ENCODE results near the gene PCGF2.
"Not testable (repeated sequence)": the region's sequence is repeated elsewhere in the genome, so short reads cannot be mapped to it uniquely, and the experiment has no call there.

PCGF2 gene

DNA sequence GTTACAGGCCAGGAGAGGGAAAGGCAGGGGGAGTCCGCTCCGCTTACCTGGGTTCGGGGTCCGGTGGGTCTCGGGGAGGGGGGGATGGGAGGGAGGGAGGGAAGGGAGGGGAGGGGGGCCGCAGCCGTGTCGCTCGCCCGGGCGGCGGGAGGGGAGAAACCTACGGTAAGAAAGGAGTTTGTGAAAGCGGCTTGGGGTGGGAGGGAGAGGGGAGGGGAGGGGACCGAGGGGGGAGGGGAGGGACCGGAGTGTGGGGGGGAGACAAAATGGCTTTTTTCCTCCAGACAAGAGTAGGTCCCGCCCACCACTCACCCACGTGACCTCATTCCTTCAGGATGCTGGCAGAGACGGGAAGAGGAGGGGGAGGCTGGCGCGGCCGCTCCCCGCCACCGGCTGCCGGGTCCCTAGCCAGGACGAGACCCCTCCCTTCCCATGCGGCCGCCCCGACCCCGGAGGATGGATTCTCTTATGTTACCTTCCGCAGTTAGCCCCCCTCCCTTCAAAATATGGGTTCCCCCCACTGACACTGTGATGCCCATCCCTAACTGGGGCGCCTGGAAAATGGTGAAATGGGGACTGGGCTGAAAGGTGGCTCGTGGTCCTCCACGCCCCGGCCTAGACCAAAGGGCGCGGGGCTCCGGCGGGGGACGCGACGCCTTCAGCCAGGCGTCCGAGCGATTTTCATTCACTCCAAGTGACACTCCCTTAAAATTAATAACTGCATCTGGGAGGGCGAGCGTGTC lies at the start of gene PCGF2:
Gene PCGF2, minus strand, starts transcription at position 188 of the 743 bp plus-strand sequence. CDS start 7,934 bp downstream, outside the sequence.
- no peak for DNase-seq (ENCODE audit: low read depth in 3 of 3, low spot score in 1 of 3)

DNA sequence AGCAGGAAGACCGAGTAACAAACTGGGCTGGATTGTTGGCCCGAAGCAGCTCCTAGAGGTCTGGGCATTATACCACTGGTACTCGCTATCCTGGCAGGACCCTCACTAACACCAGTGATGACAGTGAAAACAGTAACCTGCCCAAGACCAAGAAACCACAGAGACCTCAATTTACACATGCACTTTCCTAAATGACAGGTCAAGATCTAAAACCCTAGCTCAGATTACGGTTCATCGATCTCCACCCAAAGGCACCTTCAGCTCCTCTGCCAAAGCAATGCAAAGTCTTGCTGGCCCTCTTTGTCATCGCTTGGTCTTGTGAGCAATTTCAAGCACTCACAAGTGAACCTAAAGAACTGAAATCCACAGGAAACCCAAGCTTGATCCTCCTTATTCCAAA lies 49.7 kb upstream of the PCGF2 start:
- DNase-seq (ENCODE audit: low read depth in 3 of 3, low spot score in 1 of 3) = no peak

DNA sequence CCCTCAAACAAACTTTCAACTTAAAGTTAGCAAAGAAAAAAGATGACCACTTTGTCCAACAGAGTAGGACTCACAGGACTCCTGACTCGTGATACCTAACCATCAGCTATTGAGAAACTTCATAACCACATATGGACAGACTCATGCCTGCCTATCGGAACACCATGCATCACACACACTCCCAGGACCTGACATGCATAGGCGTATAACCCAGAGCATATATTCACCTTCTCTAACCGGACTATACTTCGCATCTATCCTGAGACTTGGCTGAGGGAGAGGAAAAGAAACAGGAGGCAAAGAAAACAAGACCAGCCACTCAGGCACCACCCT lies 49.0 kb upstream of the PCGF2 start:
- no peak for DNase-seq (ENCODE audit: low read depth in 3 of 3, low spot score in 1 of 3)

DNA sequence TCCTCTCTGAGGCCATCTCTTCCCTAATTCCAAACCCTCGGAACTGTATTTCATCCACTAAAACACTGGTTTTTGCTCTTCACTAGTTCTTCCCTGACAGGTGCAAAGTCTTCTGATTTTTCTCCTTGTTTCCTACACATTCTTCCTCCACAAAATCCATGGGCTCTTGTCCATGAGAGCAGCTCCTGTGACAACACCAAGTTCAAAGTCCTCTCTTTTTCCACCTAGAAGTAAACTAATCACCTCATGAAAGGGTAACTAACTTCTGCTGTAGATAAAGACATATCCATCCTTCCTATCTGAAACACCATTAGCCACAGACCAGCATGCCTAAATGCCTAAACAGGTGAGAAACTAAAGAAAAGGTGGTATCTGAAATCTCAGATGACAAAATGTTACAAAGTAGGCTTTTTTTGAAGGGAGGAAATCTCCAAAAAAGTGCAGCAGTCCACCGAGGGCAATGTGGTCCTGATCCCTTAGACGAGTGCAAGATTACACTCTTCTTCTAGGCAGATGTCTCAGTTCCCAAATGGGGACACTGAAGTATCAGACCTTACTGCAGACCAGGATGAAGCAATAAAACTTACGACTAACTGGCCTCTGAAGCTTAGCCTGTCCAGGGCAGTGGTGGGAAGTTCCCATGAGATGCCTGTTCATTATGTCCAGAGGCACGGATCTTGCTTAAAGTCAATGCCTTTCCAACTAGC lies 48.5 kb upstream of the PCGF2 start:
- no peak for DNase-seq (ENCODE audit: low read depth in 3 of 3, low spot score in 1 of 3)

DNA sequence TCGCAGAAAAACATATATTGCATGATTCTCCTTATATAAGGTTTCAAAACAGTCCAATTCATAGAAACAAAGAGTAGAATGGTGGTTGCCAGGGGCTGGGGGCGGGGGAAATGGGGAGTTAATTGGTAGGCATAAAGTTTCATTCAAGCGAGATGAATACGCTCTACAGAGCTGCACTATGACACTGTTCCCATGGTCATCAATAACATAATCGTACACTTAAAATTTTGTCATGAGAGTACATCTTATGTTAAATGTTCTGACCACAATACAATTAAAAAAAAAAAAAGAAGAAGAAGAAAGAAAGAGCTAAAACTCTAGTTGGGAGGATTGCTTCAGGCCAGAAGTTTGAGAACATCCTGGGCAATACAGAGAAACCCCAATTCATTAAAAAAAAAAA lies 46.1 kb upstream of the PCGF2 start:
- no peak for DNase-seq (ENCODE audit: low read depth in 3 of 3, low spot score in 1 of 3)

DNA sequence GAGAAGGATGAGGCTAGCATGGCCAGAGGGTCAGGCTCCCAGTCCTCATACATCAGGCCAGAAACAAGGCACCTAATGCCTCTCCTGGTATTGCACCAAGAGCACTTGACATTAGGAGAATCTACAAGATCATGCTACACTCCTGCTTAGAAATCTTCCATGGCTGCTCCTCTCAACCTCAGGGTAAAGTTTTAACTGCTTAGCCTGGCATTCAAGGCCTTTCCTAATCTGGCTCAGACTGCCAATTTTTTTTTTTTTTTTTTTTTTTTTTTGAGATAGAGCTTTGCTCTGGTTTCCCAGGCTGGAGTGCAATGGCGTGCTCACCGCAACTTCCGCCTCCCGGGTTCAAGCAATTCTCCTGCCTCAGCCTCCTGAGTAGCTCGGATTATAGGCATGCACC lies 43.0 kb upstream of the PCGF2 start:
- no peak for DNase-seq (ENCODE audit: low read depth in 3 of 3, low spot score in 1 of 3)

DNA sequence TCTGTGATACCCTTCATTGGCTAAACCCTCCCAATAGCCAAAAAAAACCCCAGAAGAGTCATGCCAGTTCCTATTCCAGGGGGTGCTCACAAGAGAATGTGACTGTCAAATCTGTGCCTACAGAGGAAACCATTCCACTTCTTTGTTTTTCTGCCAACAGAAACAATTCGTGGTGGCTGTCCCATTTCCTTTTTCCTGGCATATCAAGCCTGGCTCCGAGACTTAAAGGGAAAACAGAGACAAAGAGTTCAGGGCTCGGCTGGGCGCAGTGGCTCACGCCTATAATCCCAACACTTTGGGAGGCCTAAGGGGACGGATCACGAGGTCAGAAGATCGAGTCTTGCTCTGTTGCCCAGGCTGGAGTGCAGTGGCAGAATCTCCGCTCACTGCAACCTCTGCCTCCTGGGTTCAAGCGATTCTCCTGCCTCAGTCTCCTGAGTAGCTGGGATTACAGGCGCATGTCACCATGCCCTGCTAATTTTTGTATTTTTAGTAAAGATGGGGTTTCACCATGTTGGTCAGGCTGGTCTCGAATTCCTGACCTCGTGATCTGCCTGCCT lies 42.1 kb upstream of the PCGF2 start:
- DNase-seq (ENCODE audit: low read depth in 3 of 3, low spot score in 1 of 3) = not testable (repeated sequence)

DNA sequence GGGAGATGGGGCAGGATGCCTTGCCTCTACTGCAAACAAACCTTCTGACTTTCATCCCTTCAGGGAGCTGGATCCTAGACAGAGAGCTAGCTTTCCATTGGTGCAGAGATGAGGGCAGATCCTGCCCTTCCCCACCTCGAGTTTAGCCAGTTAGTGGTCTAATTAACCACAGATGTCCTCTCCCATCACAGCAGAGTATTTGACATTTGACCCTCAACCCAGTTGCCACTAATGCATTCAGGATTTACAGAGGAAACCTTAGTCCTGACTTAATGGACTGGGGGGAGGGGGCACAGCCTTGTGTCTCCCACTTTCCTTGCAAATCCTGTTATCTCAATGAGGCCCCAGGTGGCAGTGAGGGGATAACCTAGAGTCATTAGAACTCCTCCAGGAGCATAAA lies 41.0 kb upstream of the PCGF2 start:
- DNase-seq (ENCODE audit: low read depth in 3 of 3, low spot score in 1 of 3) = no peak

DNA sequence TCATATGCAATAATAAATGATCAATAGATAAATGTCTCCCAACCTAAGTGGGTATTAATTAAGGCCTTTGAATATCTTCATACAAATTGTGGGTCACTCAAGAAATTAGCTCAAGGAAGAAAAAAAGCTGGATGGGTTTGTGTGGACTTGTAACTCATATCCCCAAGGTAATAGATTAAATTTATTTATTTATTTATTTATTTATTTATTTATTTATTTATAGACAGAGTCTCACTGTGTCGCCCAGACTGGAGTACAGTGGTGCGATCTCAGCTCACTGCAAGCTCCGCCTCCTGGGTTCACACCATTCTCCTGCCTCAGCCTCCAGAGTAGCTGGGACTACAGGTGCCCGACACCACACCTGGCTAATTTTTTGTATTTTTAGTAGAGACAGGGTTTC lies 39.9 kb upstream of the PCGF2 start:
- DNase-seq (ENCODE audit: low read depth in 3 of 3, low spot score in 1 of 3) = not testable (repeated sequence)

DNA sequence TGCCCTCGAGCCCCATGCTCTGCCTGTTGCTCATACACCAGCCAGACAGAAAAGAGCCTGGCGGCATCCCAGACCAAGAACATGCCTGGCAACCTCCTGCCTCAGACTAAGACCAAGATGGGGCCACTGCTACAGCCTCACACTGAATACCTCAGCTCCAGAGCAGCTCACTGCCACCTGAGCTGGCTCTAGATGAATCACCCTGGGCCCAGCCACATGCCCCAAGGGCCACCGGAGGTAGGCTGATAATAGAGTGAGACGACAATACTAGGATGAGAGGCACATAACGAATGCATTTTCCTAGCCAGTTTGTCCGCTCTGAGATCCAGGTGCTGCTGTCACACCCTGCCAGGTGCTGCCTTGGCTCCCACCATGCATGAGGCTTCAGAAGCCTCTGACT lies 38.2 kb upstream of the PCGF2 start:
- no peak for DNase-seq (ENCODE audit: low read depth in 3 of 3, low spot score in 1 of 3)

DNA sequence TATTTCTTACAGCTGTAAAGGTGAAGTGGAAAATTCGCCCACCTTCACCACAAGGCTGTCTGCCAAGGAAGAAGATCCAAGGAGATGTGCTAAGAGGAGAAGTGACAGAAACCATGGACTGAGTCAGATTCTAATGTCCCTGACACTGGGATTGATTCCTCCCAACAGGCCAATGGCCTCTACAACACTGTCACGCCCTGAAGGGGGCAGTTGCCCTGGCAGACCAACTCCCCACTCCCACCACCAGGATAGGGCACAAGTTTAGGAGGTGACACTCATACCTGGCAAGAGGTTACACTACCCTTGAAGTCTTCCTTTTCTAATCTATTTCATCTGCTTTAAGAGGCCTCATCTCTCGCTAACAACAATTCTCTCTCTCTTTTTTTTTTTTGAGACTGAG lies 35.1 kb upstream of the PCGF2 start:
- DNase-seq (ENCODE audit: low read depth in 3 of 3, low spot score in 1 of 3) = no peak

DNA sequence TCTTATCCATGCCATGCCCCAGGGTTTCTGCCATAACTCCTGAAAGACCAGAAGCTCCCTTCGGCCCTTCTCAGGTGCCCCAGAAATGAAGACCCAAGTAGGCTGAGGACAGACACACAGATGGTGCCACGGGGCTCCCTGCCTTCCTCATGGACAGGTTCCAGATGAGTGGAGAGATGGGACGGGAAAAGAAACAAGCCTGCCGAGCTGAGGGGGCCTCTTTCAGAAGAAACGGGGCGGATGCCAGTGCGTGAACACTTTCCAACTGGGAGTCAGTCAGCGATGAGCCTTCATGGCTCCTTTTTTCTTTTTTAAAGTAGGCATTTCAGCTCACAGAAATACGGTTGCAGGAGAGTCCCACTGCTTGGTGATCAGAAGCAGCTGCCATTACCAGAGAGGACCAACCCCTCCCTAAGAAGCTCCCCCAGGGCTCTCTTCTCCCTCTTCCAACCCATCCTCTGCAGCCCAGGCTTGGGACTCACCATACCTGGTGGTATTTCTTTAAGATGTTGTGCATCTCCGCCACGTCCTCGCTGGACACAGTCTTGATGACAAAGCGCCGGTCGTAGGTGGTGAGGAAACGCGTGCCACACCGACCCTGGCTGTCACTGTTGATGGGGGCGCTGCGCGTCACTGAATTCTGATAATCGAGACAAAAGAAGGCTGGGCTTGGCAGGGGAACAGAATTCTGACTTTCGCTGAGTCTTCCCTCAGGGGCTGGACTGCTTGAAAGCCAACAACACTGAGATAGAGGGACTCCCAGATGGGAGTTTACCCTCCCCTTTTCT lies 32.0 kb upstream of the PCGF2 start:
- no peak for DNase-seq (ENCODE audit: low read depth in 3 of 3, low spot score in 1 of 3)

DNA sequence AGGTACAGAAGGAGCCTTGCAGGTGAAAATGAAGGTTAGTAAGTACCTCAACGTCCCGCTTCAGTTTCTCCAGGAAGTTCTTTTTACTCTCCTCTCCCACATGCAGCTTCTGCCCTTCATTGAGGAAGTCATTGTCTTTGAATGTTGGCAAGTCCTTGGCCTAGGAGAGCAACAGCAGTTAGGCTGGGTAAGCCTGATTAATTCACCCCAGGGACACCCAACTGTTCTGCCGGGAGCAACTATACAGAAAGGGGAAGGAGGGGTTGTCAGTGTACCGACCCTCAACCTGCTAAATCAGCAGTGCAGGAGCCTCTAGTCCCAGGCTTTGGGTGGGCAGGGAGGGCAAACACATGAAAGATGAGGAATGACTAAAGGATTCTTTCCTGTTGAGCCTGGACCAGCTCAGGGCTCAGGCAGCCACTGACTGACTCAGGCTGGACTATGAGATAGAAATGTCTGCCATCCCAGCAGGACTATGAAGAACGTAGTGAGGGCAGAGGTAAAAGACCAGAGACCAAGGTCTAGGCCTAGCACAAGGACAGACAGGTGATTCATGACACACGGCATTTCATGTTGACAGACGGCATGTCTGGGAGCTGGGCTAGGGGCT lies 29.6 kb upstream of the PCGF2 start:
- no peak for DNase-seq (ENCODE audit: low read depth in 3 of 3, low spot score in 1 of 3)

DNA sequence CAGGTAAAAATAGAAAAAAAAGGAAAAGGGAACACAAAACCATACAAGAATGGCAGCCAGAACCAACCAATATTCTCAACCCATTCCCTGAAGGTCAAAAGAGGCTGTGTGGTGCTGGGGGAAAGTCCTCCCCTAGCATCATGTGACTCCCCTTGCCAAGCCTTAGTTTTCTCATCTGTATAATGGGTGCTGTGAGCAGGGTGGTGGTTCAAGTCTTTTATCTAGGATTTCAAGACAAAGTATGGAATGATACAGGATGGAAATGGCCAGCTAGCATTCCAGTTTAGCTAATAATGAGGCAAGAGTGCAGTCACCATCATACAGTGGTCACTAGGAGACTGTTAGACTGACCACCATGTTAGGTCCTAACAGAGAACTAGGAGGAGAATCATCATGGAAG lies 25.1 kb upstream of the PCGF2 start:
- DNase-seq (ENCODE audit: low read depth in 3 of 3, low spot score in 1 of 3) = no peak

DNA sequence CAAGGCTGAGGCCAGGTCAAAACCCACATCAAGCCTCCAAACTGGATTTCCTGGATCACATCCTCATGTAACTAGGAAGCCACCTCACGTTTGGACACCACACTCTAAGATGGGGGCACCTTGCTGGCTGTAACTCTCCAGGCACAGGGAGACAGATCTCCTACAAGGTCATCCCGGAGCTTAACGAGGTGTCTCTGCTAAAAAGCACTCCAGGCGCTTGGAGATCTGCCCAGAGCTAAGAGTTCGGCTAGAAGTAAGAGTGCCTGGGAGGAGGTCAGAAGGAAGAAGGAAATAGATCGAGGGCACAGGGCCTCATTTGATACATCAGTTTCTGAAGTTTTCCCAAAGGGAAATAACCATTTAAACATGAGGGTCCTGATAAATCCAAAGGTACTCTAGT lies 20.3 kb upstream of the PCGF2 start:
- DNase-seq (ENCODE audit: low read depth in 3 of 3, low spot score in 1 of 3) = no peak

DNA sequence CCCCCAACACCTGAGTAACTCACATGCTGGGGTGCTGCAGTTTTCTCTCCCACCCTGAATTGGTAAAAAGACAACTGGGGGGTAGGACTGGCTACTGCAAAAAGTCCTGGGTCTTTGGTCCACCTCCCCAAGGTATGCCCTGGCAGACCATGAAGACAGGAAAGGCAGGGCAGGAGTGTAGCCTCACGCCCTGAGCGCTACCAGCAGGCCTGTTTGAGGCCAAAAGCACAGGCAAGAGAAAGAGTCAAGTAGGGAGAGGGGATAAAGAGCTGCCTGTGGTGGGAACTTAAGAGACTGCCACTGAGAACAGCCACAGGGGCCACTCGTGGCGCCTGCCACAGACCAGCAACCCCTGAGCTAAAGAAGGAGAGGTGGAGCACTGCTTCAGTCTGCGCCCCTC lies 18.2 kb upstream of the PCGF2 start:
- no peak for DNase-seq (ENCODE audit: low read depth in 3 of 3, low spot score in 1 of 3)

DNA sequence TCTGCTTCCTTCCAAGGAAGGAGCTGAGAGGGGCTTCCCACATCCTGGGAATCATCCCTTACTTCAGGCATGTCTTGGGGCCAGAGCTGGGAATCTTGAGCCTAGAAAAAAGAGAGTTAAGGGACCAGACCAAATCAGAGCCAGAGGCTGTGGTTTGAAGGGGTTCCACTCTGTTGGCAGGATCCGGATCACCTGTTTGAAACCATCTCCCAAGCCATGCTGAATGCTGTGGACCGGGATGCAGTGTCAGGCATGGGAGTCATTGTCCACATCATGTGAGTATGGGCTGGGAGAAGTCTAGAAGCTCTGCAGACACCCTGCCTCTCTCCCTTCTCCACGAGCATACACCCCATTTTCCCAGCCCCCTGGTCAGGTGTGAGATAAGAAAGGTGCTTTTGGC lies 14.1 kb upstream of the PCGF2 start:
- no peak for DNase-seq (ENCODE audit: low read depth in 3 of 3, low spot score in 1 of 3)

DNA sequence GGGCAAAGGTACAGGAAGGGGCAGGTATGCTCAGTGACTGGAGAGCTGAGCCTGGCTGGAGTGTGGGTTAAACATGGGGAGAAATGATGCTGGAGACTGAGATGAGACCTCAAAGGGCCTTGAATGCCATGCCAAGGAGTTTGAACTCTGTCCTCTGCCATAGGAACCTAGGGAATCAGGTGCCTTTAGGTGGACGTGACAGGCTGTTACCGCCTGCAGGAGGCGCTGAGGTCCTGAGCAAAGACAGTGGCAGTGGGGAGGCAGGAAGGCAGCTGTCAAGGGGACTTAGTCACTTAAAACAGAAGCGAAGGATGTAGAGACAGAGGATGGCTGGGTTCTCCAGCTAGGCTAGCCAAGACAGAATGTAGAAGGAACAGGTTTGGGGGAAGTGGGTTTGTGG lies 13.5 kb upstream of the PCGF2 start:
- no peak for DNase-seq (ENCODE audit: low read depth in 3 of 3, low spot score in 1 of 3)

DNA sequence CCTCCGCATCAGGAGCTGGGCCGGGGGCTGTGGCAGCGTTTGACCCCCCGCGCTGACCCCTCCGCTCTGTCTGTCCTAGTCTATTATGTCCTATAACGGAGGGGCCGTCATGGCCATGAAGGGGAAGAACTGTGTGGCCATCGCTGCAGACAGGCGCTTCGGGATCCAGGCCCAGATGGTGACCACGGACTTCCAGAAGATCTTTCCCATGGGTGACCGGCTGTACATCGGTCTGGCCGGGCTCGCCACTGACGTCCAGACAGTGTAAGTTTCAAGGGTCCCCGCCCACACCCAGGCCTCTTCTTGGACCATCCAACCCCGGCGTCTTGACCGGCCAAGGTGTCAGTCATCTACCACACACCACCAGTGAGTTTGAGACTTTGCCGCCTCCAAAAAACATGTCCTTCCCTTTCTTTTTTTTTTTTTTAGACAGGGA lies 5.0 kb upstream of the PCGF2 start:
- DNase-seq (ENCODE audit: low read depth in 3 of 3, low spot score in 1 of 3) = no peak

DNA sequence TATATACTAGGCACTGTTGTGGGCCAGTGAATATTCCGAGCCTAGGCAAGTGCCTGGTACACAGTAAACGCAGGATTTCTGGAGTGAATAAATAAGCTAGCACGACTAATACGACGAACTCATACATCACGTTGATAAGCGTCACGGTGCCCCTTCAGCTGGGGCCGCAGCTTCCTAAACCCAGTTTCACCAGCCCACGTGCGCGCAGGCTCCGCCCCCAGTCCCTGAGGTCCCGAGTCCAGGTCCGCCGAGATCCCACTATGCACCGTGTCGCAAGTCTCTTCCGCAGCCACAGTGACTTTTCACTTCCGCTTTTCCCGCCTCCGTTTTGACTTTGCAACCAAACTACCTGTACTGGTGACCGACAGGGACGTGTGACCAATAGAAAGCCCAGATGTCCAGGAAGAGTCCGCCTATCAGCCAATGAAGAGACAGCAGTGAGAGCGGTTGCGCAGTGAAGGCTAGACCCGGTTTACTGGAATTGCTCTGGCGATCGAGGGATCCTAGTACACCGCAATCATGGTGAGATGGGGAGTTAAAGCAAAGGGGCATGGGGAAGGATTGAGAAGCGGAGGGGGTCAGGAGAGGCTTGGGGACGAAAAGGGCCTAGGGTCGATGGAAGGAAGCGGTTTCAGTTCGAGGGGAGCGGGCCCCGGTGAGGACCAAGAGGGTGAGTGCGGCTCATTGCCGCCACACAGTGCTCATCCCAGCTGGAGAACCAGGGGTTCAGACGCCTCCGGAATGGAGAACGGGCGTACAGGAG lies 4.4 kb upstream of the PCGF2 start, which contains the start of gene PSMB3:
Gene PSMB3, plus strand, starts transcription at position 434 of the 763 bp plus-strand sequence. Its CDS starts 86 bp downstream, at position 520.
- peak; percentile 90 to 91 (median 91) for DNase-seq (ENCODE audit: low read depth in 3 of 3, low spot score in 1 of 3)
